ENCODE results near the gene GCLM. TPM values are rescaled to one million over a fixed set of nuclear protein-coding genes. Genes with fewer than 3 reads are reported as not detected.

The GCLM gene
- total and polyA plus RNA-seq, 2 of the 4 experiments (the other 2 are of a cell fraction) = 15.5 to 20.1 TPM

DNA sequence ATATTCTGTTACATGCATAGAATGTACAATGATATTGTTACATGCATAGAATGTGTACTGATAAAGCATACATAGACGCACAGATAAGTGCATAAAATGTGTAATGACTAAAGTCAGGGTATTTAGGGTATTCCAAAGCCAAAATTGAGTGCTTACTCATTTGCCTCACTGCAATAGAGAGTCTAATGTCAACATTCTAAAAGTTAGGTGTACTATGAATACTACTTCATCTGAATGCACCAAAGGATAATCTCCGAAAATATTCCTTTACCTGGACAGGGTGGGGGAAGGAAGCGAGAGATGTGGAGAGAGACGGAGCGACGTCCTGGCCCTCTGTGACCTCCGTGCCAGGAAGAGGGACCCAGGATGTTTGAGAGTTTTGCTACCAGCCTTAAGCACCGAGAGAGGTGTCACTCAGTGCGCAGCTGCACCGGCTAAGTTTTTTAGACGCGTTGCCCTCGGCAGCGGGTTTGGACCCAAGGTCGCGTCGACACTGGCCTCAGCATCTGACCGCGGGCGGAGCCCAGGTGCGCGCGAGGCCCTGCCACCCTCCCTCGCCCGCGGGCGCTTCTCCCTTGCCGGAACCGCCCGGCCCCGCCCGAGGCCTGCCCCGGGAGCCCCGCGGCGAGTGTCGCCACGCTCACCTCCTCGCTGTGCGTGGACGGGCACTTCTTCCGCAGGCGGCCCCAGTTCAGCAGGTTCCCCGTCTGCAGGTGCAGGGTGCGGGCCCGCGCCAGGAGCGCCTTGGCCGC, 660 bp downstream of the GCLM start:
- Histone ChIP-seq H3K9me3 (ENCODE audit: control insufficient read depth, insufficient read depth, low read length) (no peaks in the 10 kb centered on the region), H3K23ac (ENCODE audit: low read depth, low read length) (peak overlapping the region; percentile 97), H3K27ac (ENCODE audit: insufficient read depth, low read length) (peak overlapping the region; percentile 29), H3K4me3 (ENCODE audit: insufficient read depth, low read depth, low read length) (peak overlapping the region; percentile 74), H3K9me1 (ENCODE audit: insufficient read depth, low read length) (peaks cover 3% of the 10 kb centered on the region; the same call in 1 of the 2 replicates), H3K4me1 (ENCODE audit: control insufficient read depth, insufficient read depth, low read length) (peaks cover 4% of the 10 kb centered on the region), H3K27me3 (ENCODE audit: control insufficient read depth, insufficient read depth, low read length) (no peaks in the 10 kb centered on the region), H3K4ac (ENCODE audit: low read depth, low read length) (peak overlapping the region; percentile 85), H2AFZ (replicated peaks; ENCODE audit: low read length, poor library complexity) (peak overlapping the region; percentile 93), H3K36me3 (ENCODE audit: control insufficient read depth, insufficient read depth, low read length) (no peaks in the 10 kb centered on the region), H2AK5ac (ENCODE audit: low read depth, low read length) (peak overlapping the region; percentile 79; the same call in 1 of the 2 replicates), H2BK20ac (ENCODE audit: low read depth, low read length) (no peak overlapping the region), H2BK5ac (ENCODE audit: low read depth, low read length, poor library complexity, severe bottlenecking) (peak overlapping the region; percentile 56), H4K5ac (ENCODE audit: low read depth, low read length) (peak overlapping the region; percentile 2), H2BK15ac (ENCODE audit: low read depth, low read length) (peak overlapping the region; percentile 7; the same call in 1 of the 3 replicates), H3K79me1 (ENCODE audit: low read depth in 1 of 2, low read length in 2 of 2) (peaks cover 3 to 48% of the 10 kb centered on the region in 2 experiments; a peak in 2 of 4 replicates), H4K91ac (ENCODE audit: insufficient read depth, low read depth, low read length) (no peak overlapping the region; the same call in 1 of the 2 replicates), H3K14ac (replicated peaks; ENCODE audit: low read depth, low read length) (peak overlapping the region; percentile 94), H3K18ac (ENCODE audit: low read depth, low read length) (peak overlapping the region; percentile 13), H2BK120ac (ENCODE audit: low read depth, low read length) (peak overlapping the region; percentile 59), H3K9ac (ENCODE audit: low read depth, low read length) (peak overlapping the region; percentile 79), H4K20me1 (ENCODE audit: insufficient read depth, low read length) (peaks cover 47% of the 10 kb centered on the region; the same call in 1 of the 2 replicates), H3K56ac (ENCODE audit: extremely low read depth, insufficient read depth, low read length) (0 out of 2 replicates have a peak overlapping the region, but pooled peaks have one; percentile 57), H4K8ac (ENCODE audit: low read depth in 2 of 2, low read length in 2 of 2) (peak overlapping the region in 1 of 2 experiments; percentile 49; a peak in 2 of 4 replicates), H2AK9ac (replicated peaks; ENCODE audit: low read depth, low read length, poor library complexity) (peak overlapping the region; percentile 97), H3K4me2 (ENCODE audit: low read depth, low read length) (peak overlapping the region; percentile 96)
- in situ Hi-C loops (cut with MboI; ENCODE audit: low sequenced_read_pairs) (no loop called here), intact Hi-C loops (cut with micrococcal nuclease) (loop anchor here (1.0 to 10.0 kb wide), 5 partner anchors 71 to 896 kb away; partner anchors contain the start of gene ARHGAP29), dilution Hi-C loops (cut with HindIII; ENCODE audit: low sequenced_read_pairs, unreplicated experiment) (no loop called here)
- WGBS, 2 experiments (ENCODE audit: extremely low coverage in 2 of 2, insufficient read length in 1 of 2) = 1% methylated on average over 36 of the region's 49 CpGs; no CpG with 5 or more reads in 1 of the 2 experiments
- ATAC-seq (ENCODE audit: low read depth) (peak; percentile 5), DNase-seq (no peak)
- no TSS peak for BruUV-seq (replicated peaks)
- ChIA-PET CTCF (interaction anchor here (1.2 to 1.8 kb wide), 4 partner anchors 11 to 104 kb away, joined by 3 to 4 read pairs (median 4); no protein-coding TSS in a partner anchor), POLR2A (ENCODE audit: unreplicated experiment) (no interaction called here)
- no peak for TF ChIP-seq RCOR1 (IDR thresholded peaks at IDR 0.05; ENCODE audit: insufficient replicate concordance, low read length)
- no peak for TF ChIP-seq MAFK (IDR thresholded peaks at IDR 0.05; ENCODE audit: low read depth, low read length)
- TF ChIP-seq BHLHE40 (IDR thresholded peaks at IDR 0.05; ENCODE audit: low read depth, low read length) = no peak
- TF ChIP-seq RFX5 (IDR thresholded peaks at IDR 0.05; ENCODE audit: low read depth, low read length) = no peak
- no peak for TF ChIP-seq MXI1 (IDR thresholded peaks at IDR 0.05; ENCODE audit: borderline replicate concordance, low read depth, low read length)
- TF ChIP-seq, protein P1, sequence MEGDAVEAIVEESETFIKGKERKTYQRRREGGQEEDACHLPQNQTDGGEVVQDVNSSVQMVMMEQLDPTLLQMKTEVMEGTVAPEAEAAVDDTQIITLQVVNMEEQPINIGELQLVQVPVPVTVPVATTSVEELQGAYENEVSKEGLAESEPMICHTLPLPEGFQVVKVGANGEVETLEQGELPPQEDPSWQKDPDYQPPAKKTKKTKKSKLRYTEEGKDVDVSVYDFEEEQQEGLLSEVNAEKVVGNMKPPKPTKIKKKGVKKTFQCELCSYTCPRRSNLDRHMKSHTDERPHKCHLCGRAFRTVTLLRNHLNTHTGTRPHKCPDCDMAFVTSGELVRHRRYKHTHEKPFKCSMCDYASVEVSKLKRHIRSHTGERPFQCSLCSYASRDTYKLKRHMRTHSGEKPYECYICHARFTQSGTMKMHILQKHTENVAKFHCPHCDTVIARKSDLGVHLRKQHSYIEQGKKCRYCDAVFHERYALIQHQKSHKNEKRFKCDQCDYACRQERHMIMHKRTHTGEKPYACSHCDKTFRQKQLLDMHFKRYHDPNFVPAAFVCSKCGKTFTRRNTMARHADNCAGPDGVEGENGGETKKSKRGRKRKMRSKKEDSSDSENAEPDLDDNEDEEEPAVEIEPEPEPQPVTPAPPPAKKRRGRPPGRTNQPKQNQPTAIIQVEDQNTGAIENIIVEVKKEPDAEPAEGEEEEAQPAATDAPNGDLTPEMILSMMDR (conservative IDR thresholded peaks at IDR 0.05; ENCODE audit: low read depth, low read length) = no peak
